NCI-H748 treated with DMSO at 0.1 percent for 48 hours (cell line): ENCODE measurements around the gene C3.

Experiments used
- DNase-seq: peaks from one replicate; lab custom pipeline; 2025; lab: John Stamatoyannopoulos, UW

C3 gene

DNA sequence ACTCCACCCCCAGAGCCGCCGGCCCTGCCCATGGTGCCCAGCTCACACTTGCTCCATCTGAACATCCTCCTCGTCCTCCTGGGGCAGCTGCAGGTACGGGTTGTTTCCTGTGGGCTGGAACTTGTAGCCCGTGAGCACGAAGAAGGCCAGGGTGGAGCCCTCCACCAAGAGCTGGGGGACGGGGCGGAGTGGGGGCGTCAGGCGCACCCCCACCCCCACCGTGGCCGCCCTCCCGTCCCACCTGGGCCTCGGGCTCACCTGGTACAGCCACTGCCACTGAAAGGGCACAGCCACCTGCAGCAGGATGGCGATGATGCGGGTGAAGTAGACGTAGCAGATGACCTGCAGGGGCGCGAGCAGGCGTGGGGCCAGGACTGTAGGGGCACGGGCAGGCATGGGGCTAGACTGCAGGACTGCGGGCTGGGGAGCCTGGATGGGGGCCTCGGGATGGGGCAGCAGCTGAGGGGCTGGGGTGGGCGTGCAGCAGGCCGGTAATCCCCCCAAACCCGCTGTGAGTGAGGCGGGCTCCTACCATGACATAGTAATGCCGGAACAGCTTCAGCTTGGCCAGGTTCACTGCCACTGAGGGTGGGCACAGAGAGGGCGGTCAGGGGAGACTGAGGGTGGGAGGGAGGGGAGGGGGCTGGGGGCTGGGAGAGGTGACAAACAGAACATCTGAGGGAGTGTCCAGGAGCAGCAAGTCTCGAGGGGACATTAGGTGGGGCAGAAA lies 10.7 kb upstream of the C3 start:
- DNase-seq: no peak

DNA sequence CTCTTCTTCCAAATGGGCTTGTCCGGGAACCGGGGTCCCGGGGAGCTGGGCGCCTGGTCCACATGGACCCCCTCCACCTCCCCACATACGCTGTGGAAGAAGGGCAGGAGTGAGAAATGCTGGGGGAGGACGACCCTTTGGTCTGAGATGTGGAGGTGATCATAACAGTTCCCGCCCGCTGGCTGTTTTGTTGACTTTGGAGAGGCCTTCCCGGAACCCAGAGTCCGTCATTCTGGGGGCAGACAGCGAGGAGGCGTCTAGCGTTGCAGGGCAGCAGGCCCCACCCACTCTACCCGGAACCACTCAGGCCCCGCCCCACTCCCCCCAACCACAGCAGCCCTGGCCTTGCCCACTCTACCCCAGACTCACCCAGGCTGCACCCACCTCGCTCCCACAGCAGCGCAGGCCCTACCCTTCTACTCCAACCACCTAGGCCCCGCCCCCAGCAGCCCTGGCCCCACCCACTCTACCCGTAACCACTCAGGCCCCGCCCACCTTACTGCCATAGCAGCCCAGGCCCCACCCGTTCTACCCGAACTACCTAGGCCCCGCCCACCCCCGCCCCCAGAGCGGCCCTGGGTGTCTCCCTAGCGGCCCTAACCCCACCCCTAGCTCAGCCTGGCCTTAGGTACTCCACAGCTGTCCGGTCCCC lies 9.8 kb upstream of the C3 start:
- no peak for DNase-seq

DNA sequence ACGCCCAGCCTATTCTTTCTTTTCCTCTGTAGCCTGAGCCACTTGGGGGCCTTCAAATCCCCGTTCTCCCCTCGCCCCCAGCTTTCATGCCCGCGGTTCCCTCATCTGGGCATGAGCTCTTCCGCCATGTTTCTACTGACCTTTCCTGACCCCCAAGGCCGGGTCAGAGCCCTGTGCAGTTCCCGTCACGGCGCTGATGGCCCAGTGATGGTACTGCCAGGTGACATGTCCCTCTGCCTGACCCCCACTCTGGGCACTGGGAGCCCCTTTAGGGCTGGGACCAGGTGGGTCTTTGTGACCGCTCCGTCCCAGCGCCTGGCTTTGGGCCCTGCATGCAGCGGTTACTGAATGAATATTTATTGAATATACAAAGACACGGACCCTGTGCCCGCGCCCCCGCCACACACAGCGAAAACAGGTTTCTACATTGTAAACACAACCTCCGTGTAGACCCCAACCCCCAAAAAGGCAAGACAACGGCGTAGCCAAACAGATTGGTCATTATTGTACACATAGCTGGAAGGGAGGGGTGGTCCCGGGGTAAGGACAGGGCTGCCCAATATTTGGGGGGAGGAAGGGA lies 9.2 kb upstream of the C3 start:
- DNase-seq: no peak

DNA sequence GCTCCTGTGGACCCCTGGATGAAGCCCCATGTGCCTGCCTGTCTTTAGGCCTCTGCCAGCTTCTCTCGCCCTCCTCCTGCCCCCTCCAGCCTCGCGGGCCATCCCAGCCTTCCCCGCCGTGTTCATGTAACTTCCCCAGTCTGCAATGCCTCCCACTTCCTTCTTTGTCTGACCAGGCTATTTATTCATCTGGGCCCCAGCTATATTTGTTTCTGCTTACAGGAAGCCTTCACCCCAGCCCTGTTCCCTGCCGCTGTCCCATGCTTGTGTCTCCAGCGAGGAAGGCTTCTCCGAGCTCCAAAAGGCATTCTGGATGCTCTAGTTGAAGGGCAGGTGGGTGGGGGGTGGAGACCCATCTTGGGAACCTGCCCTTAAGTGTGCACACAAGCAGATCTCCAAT lies 7.9 kb upstream of the C3 start:
- no peak for DNase-seq

DNA sequence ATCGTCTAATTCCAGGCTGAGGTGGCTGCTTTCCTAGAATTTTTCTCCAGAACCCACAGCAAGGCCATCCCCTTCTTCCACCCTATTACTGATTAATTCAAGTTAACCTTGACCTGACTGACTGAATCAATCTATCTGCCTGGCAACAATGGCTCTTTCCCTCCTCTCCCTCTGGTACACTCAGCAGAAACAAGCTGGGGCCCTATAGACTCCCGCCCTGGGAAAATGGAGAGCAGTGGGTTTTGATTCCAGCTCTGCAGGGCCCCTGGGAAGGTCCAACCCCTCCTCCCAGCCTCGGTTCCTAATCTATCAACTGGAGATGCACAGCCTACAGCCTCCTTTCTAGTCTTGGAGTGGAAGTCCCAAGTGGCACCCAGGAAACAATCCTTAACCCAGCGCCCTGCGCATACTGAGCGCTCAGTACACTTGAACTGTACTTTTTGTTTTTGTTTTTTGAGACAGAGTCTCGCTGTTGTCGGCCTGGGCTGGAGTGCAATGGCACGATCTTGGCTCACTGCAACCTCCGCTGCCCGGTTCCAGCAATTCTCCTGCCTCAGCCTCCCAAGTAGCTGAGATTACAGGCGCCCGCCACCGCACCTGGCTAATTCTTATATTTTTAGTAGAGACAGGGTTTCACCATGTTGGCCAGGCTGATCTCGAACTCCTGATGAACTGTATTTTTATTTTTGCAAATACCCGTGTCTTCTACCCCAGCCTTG lies 5.2 kb upstream of the C3 start:
- DNase-seq: no peak

DNA sequence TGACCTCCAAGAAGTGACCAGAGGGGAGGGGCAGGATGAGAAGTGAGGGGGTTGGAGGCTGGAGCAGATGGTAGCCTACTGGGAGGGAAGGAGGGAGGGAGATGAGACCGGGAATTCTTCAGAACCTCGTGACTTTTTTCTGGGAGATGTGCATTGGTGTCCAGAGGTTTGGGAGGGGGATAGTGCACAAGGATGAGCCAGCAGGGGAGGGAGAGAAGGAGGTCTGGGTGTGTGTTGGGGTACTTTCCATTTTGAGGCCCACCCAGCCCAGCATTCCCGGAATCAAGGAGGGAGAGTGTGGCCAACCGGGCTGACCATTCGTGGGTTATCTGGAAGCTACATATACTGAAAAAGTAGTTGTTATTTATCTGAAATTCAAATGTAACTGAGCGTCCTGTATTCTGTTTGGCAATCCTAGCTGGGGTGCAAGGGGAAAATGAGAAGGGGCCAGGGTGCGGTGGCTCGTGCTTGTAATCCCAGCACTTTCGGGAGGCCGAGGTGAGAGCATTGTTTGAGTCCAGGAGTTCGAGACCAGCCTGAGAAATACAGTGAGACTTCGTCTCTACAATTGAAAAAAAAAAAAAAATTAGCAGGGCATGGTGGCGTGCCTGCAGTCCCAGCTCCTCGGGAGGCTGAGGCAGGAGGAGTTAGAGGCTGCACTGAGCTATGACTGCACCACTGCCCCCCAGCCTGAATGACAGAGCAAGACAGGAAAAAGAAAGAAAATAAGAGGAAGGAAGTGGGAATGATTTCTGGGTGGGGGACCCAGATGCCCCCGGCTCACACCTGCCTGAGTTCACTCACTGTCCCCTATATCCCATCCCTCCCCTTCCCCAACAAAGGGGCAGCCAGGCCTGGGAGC lies 4.4 kb upstream of the C3 start:
- no peak for DNase-seq

DNA sequence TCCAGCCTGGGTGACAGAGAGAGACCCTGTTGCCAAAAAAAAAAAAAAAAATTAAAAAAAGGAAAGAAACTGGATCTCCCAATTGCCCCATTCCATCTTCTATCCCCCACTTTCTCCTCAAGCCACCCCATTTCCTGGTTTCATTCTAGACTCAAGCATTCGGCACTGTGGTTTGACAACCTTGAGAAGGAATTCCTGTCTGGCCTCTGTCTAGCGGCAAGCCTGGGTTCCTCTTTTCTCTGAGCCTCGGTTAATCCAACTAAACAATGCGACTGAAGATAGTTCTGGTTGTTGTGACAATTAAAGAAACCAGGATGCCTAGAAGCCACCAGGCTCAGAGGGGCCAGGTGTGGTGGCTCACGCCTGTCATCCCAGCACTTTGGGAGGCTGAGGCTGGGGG lies 3.3 kb upstream of the C3 start:
- no peak for DNase-seq

DNA sequence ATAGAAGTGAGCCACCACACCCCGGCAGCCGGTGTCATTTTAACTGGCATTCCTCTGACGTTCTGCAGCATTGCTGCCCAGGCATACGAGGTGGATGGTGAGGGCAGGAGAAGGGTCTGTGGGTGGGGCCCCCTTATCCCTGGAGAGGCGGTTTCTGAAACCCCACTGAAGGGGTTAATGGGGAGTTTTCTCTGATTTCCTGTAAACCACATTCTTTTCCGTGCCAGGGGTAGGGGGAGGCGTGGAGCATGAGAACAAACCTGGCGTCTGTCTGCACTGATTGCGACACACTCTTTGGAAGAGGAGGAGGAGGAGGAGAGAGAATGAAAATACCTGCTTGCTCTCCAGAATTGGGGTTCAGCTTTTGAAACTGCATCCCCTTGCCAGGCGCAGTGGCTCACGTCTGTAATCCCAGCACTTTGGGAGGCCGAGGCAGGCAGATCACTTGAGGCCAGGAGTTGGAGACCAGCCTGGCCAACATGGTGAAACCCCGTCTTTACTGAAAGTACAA lies 2.7 kb upstream of the C3 start:
- DNase-seq: no peak

DNA sequence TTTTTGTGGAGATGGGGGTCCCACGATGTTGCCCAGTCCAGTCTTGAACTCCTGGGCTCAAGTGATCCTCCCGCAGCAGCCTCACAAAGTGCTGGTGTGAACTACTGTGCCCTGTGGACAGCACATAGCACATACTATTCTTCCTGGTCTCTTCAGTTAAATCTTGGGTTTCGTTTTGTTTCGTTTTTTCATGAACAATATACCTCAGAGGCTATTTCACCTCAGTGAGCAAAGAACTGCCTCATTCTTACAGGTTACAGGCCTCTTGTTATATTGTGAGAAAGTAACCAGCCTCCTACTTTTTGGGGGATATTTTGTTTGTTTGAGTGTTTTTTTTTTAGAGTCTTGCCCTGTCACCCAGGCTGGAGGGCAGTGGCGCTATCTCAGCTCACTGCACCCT lies 1.3 kb upstream of the C3 start:
- DNase-seq: no peak

DNA sequence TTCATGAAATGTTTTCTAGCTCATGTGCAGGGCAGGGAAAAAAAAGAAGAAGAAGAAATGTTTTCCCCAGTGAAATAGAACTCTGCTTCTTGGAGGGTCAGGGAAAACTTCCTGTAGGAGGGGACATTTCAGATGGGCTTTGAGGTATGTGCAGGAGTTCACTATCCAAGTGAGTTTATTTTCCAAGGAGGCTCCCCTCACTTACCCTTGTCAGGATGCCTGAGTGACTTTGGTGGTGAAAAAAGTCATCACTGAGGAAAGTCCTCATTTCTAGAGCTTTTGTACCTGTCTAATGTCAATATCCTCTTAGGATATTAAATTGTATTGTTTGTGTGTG lies 656 bp upstream of the C3 start:
- DNase-seq: no peak

DNA sequence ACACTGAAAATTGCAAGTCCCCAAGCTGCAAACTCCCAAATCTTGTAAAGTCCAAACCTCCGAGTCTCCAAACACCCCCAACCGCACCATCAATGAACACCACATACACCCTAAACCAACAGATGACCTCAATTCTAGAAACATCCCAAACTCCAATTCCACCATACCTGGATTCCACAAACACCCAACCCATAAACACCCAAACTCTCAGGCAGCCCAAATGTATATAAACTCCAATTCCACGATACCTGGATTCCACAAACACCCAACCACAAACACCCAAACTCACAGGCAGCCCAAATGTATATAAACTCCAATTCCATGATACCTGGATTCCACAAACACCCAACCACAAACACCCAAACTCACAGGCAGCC lies 470 bp downstream of the C3 start:
- no peak for DNase-seq

DNA sequence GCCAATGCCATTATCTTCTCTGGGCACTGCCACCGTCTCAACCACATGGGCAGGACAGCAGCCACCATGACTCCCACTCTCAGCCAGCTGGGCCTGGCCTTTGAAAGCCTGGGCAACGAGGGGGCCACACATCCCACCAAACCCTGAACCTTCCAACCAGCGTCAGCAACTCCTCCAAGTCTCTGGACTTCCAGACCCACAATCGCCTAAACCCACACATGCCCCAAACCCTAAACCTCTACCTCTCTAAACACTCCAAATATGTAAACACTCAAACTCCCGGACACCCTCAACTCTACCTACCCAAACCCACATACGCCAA lies 949 bp downstream of the C3 start:
- no peak for DNase-seq

DNA sequence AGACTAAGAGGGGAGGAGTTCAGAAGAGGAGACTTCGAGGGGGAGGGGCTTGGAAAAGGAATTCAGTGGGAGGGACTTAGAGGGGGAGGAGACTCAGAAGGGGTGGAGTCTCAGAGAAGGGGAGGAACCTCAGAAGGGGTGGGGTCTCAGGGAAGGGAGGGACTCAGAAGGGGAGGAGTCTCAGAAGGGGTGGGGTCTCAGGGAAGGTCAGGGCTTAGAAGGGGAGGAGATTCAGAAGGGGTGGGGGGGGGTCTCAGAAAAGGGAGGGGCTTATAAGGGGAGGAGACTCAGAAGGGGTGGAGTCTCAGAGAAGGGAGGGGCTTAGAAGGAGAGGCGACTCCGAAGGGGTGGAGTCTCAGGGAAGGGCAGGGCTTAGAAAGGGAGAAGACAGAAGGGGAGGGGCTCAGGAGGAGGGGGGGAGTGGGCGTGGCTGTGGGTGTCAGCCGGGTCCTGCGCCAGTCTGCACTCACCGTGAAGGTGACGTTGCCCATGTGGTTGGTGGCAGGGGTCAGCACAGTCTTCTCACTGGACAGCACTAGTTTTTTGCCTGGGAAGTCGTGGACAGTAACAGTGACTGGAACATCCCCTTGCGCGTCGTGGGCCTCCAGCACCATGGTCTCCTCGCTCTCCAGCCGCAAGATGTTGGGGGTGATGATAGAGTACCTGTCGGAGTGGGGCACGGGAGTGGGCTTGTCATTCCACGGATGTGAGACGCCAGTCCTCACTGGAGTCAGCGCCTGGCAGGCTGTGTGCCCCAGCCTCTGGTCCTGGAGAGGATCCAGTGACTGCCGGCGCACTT lies 1.5 kb downstream of the C3 start:
- DNase-seq: no peak

DNA sequence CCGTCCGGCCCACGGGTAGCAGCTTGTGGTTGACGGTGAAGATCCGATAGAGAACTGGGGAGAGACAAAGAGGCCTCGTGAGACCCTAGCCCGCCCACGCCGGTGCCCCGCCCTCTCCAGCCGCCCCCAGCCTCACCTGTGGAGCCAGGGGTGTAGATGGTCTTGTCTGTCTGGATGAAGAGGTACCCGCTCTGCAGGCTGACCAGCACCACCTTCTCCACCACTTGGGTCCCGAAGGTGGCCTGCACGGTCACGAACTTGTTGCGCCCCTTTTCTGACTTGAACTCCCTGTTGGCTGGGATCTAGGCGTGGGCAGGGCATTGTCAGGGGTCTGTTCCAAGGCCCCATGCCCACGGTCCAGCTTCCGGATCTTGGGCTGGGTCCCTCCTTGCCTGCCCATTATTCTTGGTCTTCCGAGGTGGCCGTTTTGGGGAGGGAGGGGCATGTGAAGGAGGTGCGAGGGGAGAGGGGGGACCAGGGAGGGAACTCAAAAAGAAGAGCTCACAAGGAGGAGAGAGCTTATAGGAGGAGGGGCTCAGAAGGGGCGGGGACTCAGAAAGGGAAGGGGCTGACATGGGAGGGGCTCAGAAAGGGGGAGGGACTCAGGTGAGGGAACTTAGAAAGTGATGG lies 2.2 kb downstream of the C3 start:
- DNase-seq: no peak

DNA sequence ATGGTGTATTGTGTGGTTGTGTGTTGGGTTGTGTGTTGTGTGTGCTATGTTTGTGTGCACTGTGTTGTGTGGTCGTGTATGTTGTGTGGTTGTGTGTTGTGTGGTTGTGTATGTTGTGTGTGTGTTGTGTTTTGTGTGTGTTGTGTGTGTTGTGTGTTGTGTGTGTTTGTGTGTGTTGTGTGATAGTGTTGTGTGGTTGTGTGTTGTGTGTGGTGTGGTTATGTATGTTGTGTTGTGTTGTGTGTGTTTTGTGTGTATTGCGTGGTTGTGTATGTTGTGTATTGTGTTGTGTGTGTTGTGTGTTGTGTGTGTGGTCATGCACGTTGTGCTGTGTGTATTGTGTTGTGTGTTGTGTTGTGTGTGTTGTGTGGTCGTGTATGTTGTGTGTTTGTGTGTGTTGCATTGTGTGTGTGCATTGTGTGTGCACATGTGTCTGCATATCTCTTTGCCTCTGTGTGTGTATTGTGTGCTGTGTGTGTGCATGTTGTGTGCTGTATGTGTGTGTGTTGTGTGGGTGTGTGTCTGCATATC lies 2.9 kb downstream of the C3 start:
- DNase-seq: no peak

DNA sequence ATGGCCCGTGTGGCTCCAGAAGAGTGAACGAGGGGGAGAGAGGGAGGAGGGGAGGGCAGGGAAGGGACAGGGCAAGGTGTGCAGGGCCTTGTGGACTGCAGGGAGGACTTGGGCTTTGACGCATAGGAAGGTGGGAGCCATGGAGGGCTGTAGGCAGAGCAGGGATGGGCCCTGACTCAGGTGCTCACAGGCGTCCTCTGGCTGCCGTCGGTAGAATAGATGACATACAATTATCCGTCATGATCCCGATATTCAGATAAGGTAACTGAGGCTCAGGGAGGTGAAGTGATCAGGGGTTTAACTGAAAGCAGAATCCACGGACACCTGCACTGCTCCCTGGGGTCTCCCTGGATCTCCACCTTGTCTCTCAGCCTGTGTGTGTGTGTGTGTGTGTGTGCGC lies 3.4 kb downstream of the C3 start:
- no peak for DNase-seq

DNA sequence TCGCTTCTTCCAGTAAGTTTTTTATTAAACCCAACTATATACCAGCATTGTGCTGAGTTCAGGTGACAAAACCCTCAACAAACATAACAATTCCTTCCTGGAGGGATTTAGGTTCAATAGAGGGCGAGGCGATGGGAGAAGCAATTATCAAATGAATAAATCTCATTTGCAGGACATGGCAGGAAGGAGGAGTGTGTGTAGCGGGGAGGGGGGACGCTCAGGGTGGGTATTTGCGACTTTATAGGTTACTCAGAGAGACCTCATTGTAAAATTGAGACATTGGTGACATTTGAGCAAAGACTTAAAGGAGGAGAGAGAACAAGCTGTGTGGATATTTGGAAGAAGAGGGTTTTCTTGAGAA lies 3.9 kb downstream of the C3 start:
- no peak for DNase-seq

DNA sequence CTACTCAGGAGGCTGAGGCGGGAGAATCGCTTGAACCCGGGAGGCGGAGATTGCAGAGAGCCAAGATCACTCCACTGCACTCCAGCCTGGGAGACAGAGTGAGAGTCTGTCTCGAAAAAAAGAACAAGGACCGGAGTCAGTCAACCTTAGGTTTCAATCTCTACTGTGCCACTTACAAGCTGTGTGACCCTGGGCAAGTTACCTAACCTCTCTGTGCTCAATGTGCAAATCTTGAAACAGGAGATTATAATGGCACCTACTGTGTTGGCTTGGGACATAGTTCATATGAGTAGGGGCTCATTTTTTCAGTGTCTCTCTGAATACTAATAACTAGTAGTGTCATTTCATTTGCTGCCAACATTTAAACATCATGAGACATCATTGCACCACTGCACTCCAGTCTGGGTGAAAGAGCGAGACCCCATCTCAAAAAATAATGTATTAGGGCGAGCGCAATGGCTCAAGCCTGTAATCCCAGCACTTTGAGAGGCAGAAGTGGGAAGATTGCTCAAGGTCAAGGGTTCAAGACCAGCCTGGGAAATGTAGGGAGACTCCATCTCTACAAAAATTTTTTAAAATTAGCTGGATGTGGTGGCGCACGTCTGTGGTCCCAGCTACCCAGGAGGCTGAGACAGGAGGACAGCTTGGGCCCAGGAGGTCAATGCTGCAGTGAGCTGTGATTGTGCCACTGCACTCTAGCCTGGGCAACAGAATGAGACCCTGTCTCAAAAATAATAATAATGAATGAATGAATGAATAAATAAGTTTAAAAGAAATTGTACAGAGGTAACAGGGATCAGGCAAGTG lies 5.5 kb downstream of the C3 start:
- DNase-seq: no peak

DNA sequence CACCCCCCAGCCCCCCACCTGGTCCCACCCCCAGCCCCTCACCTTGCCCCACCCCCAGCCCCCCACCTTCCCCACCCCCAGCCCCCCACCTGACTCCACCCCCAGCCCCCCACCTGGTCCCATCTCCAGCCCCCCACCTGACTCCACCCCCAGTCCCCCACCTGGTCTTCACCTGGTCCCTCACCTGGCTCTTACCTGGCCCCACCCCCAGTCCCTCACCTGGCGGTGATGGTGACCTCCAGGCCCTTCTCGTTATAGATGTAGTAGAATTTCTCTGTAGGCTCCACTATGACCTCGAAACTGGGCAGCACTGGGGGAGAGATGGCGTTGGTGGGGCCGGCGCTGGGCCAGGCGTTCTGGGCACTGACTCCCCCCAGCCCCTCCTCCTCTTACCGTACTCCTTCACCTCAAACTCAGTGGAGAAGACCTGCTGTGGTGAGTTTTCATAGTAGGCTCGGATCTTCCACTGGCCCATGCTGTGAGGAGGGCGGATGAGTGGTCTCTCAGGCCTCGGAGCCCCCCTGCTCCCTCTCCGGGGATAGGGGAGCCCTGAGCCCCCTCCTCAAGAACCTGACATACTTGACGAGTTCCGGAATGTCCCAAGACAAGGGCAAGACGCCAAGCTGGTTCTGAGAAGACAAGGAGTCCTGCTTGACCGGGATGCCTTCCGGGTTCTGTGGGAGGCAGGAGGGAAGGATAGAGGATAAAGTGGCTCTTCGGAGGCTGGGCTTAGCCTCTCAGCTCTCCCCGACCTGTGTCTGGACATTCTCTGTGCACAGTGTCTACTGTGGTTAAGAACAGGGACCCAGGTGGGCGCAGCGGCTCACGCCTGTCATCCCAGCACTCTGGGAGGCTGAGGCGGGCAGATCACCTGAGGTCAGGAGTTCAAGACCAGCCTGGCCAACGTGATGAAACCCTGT lies 6.4 kb downstream of the C3 start:
- DNase-seq: no peak
